GM23248 (cell line): ENCODE data around the gene OXA1L.

ENCODE experiments used
- EZH2 ChIP-seq: fragments of 200-600 bp; sonication (generic); IDR thresholded peaks from 2 replicates; pipeline ENCODE4 v1.6.1; 2018; ENCODE audit warnings: antibody characterized with exemption, mild to moderate bottlenecking; ENCODE audit not compliant: insufficient read depth, poor library complexity, severe bottlenecking
- EZH2phosphoT487 ChIP-seq: fragments of 200-600 bp; sonication (generic); IDR thresholded peaks from 2 replicates; pipeline ENCODE4 v1.6.1; 2018; ENCODE audit warnings: antibody characterized with exemption, moderate library complexity, mild to moderate bottlenecking, low read depth; ENCODE audit not compliant: insufficient read depth

GRCh38 chr14:22739423-22739822 lies 27.1 kb upstream of the OXA1L start:
- TF ChIP-seq EZH2: no peak
- TF ChIP-seq EZH2phosphoT487: no peak
